ENCODE results near the gene UBXN7.
"Not testable (repeated sequence)": the region's sequence is repeated elsewhere in the genome, so short reads cannot be mapped to it uniquely, and the experiment has no call there.

Gene UBXN7

GRCh38 chr3:196351541-196351940 is 80.7 kb downstream of the UBXN7 start:
- no peak for DNase-seq

- no peak for DNase-seq
Observed at GRCh38 chr3:196350067-196350466, 82.2 kb downstream of the UBXN7 start.

GRCh38 chr3:196348698-196349097 is 83.5 kb downstream of the UBXN7 start:
- DNase-seq = no peak

GRCh38 chr3:196344663-196345062 is 87.6 kb downstream of the UBXN7 start:
- no peak for DNase-seq

- not testable (repeated sequence) for DNase-seq
Observed at GRCh38 chr3:196343917-196344316, 88.3 kb downstream of the UBXN7 start.

- DNase-seq = no peak
Observed at GRCh38 chr3:196341137-196341536, 91.1 kb downstream of the UBXN7 start.

GRCh38 chr3:196340466-196340865 is 91.8 kb downstream of the UBXN7 start:
- no peak for DNase-seq

GRCh38 chr3:196339493-196340254 is 92.6 kb downstream of the UBXN7 start:
- no peak for DNase-seq

- no peak for DNase-seq
Observed at GRCh38 chr3:196339044-196339443, 93.2 kb downstream of the UBXN7 start.

GRCh38 chr3:196336319-196337145 is 95.7 kb downstream of the UBXN7 start:
- no peak for DNase-seq

GRCh38 chr3:196335503-196335948 is 96.7 kb downstream of the UBXN7 start:
- DNase-seq = no peak

- DNase-seq = no peak
Observed at GRCh38 chr3:196334982-196335381, 97.2 kb downstream of the UBXN7 start.

GRCh38 chr3:196332168-196332567 is 100.1 kb downstream of the UBXN7 start:
- DNase-seq = no peak

GRCh38 chr3:196327405-196327804 is 104.8 kb downstream of the UBXN7 start:
- DNase-seq = no peak

- DNase-seq = no peak
Observed at GRCh38 chr3:196326936-196327335, 105.3 kb downstream of the UBXN7 start.

GRCh38 chr3:196323691-196324090 is 108.5 kb downstream of the UBXN7 start:
- no peak for DNase-seq

GRCh38 chr3:196323016-196323415 is 109.2 kb downstream of the UBXN7 start:
- no peak for DNase-seq

GRCh38 chr3:196321162-196321561 is 111.1 kb downstream of the UBXN7 start:
- DNase-seq = no peak

- DNase-seq = no peak
Observed at GRCh38 chr3:196320137-196320536, 112.1 kb downstream of the UBXN7 start.

GRCh38 chr3:196317687-196318467 is 114.3 kb downstream of the UBXN7 start, which contains the start of gene DYNLT2B:
Gene DYNLT2B, minus strand, starts transcription at chr3:196318240. Its CDS starts 88 bp downstream, at chr3:196318152.
- peak; percentile 92 for DNase-seq

GRCh38 chr3:196316799-196317686 is 115.2 kb downstream of the UBXN7 start:
- not testable (repeated sequence) for DNase-seq

- no peak for DNase-seq
Observed at GRCh38 chr3:196315821-196316220, 116.4 kb downstream of the UBXN7 start.
